ENCODE measurements around the gene IER2. TPM values are rescaled to one million over a fixed set of nuclear protein-coding genes. Genes with fewer than 3 reads are reported as not detected.

IER2 gene
- total and polyA plus RNA-seq, 9 of the 15 experiments (the other 6 are each of a cell fraction or from before 2014, with no cell fraction given) = 4.5 to 205 (median 23.7) TPM

DNA sequence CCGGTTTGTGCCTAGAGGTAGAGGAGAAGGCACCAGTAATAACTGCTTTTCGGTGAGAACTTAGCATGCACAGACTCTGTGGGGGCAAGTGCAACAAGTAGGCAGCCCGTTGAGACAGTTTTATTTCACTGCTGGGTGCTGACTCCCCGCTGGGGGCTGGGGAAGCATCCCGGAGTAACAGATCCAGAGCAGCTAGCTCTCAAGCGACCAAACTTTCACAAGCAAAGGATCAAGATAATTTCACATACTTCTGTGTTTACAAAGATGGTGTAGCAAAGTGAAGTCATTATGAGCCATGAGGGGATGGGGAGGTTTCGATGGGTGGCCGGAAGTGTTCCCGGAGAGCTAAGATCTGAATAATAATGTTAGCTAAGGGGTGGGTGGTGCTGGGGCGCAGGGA, 29.4 kb upstream of the IER2 start:
- H3K79me2 ChIP-seq (ENCODE audit: control insufficient read depth, insufficient read depth, low read length) = peaks cover 94% of the 10 kb centered on the region
- POLR2A ChIA-PET = interaction anchor here (0.7 to 3.0 kb wide), 6 partner anchors 8 to 31 kb away, joined by 3 to 12 read pairs (median 4); partner anchors contain the start of genes IER2 and STX10
- TF ChIP-seq ZNF699 (CRISPR knock-in tag; IDR thresholded peaks at IDR 0.05; ENCODE audit: insufficient replicate concordance) (no peak), POLR2AphosphoS5 (IDR thresholded peaks at IDR 0.05; ENCODE audit: control insufficient read depth, insufficient read depth, low read depth, low read length) (0 out of 2 replicates have a peak, but pooled peaks have one; percentile 4), NR2C2 (CRISPR knock-in tag; IDR thresholded peaks at IDR 0.05) (no peak), NR2C2 (tag; IDR thresholded peaks at IDR 0.05) (no peak), RFX5 (IDR thresholded peaks at IDR 0.05; ENCODE audit: low read depth, low read length) (no peak), TAL1 (IDR thresholded peaks at IDR 0.05) (no peak), PHF8 (IDR thresholded peaks at IDR 0.05; ENCODE audit: borderline replicate concordance, low read length) (no peak)
- TF ChIP-seq, protein P1, sequence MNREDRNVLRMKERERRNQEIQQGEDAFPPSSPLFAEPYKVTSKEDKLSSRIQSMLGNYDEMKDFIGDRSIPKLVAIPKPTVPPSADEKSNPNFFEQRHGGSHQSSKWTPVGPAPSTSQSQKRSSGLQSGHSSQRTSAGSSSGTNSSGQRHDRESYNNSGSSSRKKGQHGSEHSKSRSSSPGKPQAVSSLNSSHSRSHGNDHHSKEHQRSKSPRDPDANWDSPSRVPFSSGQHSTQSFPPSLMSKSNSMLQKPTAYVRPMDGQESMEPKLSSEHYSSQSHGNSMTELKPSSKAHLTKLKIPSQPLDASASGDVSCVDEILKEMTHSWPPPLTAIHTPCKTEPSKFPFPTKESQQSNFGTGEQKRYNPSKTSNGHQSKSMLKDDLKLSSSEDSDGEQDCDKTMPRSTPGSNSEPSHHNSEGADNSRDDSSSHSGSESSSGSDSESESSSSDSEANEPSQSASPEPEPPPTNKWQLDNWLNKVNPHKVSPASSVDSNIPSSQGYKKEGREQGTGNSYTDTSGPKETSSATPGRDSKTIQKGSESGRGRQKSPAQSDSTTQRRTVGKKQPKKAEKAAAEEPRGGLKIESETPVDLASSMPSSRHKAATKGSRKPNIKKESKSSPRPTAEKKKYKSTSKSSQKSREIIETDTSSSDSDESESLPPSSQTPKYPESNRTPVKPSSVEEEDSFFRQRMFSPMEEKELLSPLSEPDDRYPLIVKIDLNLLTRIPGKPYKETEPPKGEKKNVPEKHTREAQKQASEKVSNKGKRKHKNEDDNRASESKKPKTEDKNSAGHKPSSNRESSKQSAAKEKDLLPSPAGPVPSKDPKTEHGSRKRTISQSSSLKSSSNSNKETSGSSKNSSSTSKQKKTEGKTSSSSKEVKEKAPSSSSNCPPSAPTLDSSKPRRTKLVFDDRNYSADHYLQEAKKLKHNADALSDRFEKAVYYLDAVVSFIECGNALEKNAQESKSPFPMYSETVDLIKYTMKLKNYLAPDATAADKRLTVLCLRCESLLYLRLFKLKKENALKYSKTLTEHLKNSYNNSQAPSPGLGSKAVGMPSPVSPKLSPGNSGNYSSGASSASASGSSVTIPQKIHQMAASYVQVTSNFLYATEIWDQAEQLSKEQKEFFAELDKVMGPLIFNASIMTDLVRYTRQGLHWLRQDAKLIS (CRISPR knock-in tag; IDR thresholded peaks at IDR 0.05) = no peak
- peak overlapping the region; percentile 88 for H3K4me2 ChIP-seq (ENCODE audit: insufficient read depth, low read length)
- H3K4me1 ChIP-seq (replicated peaks in 1 of 2; ENCODE audit: control insufficient read depth in 2 of 2, insufficient read depth in 2 of 2, low read length in 2 of 2) = peaks cover 21 to 48% of the 10 kb centered on the region in 2 experiments; a peak in 4 of 5 replicates
- H3K9me1 ChIP-seq (ENCODE audit: control insufficient read depth, insufficient read depth, low read length) = peaks cover 12% of the 10 kb centered on the region
- H3K9me3 ChIP-seq (replicated peaks; ENCODE audit: control insufficient read depth, insufficient read depth, low read depth, low read length) = no peaks in the 10 kb centered on the region
- H3K9ac ChIP-seq (ENCODE audit: insufficient read depth in 1 of 2, low read depth in 2 of 2, low read length in 2 of 2) = peak overlapping the region in 1 of 2 experiments; percentile 97; a peak in 1 of 4 replicates
- H3K27ac ChIP-seq (ENCODE audit: extremely low read depth, low read depth, low read length) = no peak overlapping the region
- no peak overlapping the region for H2AFZ ChIP-seq (ENCODE audit: low read depth, low read length)
- H4K20me1 ChIP-seq (replicated peaks; ENCODE audit: control insufficient read depth, insufficient read depth, low read length) = peaks cover 53% of the 10 kb centered on the region
- DNase-seq (ENCODE audit: extremely low read depth in 1 of 4, low spot score in 3 of 4) = no peak
- peaks cover 63% of the 10 kb centered on the region for H3K36me3 ChIP-seq (ENCODE audit: control insufficient read depth, insufficient read depth, low read length)
- no peak overlapping the region for H3K4me3 ChIP-seq
- CTCF ChIA-PET (ENCODE audit: low intra/inter-chr PET ratio) = no interaction called here
- ATAC-seq = no peak
- BruUV-seq (replicated peaks) = no TSS peak
- in situ Hi-C loops (cut with MboI) (no loop called here), intact Hi-C loops (cut with micrococcal nuclease) (no loop called here)
- no peaks in the 10 kb centered on the region for H3K27me3 ChIP-seq (ENCODE audit: control insufficient read depth in 2 of 2, insufficient read depth in 2 of 2, low read length in 2 of 2)
- no peak for FAIRE-seq
- 82% methylated on average over 10 of the region's 10 CpGs for WGBS (ENCODE audit: insufficient coverage, low coverage, missing lambda C conversion rate)
